HepG2 (cell line): Measurements from ENCODE around the gene C14orf119. TPM values are rescaled to one million over a fixed set of nuclear protein-coding genes. Genes with fewer than 3 reads are reported as not detected.

Source experiments
- CCDC6 ChIP-seq: sonication (generic); formaldehyde crosslinking; IDR thresholded peaks from 2 replicates; pipeline ENCODE4 v1.8.1; 2022; ENCODE audit warnings: mild to moderate bottlenecking, missing genetic modification reagents, moderate library complexity
- E2F2 ChIP-seq: sonication (generic); formaldehyde crosslinking; IDR thresholded peaks from 2 replicates; pipeline ENCODE4 v1.4.0; 2020; ENCODE audit warnings: missing genetic modification reagents, borderline replicate concordance
- EZH2 ChIP-seq: conservative IDR thresholded peaks from 2 replicates; pipeline ENCODE4 v1.6.1; 2012; ENCODE audit warnings: mild to moderate bottlenecking, low read depth, low read length, moderate library complexity
- FOXP1 ChIP-seq, 2 experiments: fragments of 450-650 bp in 1 of 2; IDR thresholded peaks; 2 replicates each; pipeline ENCODE4 v1.6.1; 2017 to 2018; ENCODE audit warnings: antibody characterized with exemption in 1 of 2
- HOXA9 ChIP-seq: sonication (generic); formaldehyde crosslinking; IDR thresholded peaks from 2 replicates; pipeline ENCODE4 v1.8.1; 2022; ENCODE audit warnings: missing genetic modification reagents, mild to moderate bottlenecking, moderate library complexity, borderline replicate concordance
- ISL2 ChIP-seq: sonication (generic); formaldehyde crosslinking; IDR thresholded peaks from 2 replicates; pipeline ENCODE4 v1.5.0; 2020; ENCODE audit warnings: missing genetic modification reagents
- NFAT5 ChIP-seq: sonication (generic); formaldehyde crosslinking; IDR thresholded peaks from 2 replicates; pipeline ENCODE4 v1.4.0; 2020; ENCODE audit warnings: missing genetic modification reagents
- PATZ1 ChIP-seq: sonication (generic); formaldehyde crosslinking; IDR thresholded peaks from 2 replicates; pipeline ENCODE4 v1.4.0; 2020; ENCODE audit warnings: missing genetic modification reagents
- RAD21 ChIP-seq: fragments of 450-650 bp; formaldehyde crosslinking; IDR thresholded peaks from 2 replicates; pipeline ENCODE4 v1.5.0; 2020; ENCODE audit warnings: mild to moderate bottlenecking
- SP1 ChIP-seq, 2 experiments: fragments of 450-650 bp in 1 of 2; sonication (generic) in 1 of 2; formaldehyde crosslinking in 1 of 2; IDR thresholded peaks; 2 replicates each; pipeline versions ENCODE4 v1.4.0 to v1.6.1; 2016 to 2020; ENCODE audit warnings: missing genetic modification reagents in 1 of 2
- SP4 ChIP-seq: sonication (generic); formaldehyde crosslinking; IDR thresholded peaks from 2 replicates; pipeline ENCODE4 v1.8.1; 2023; ENCODE audit warnings: mild to moderate bottlenecking, missing genetic modification reagents
- TFE3 ChIP-seq: IDR thresholded peaks from 2 replicates; pipeline ENCODE4 v1.6.1; 2016
- ZBTB34 ChIP-seq: sonication (generic); formaldehyde crosslinking; IDR thresholded peaks from 2 replicates; pipeline ENCODE4 v1.8.0; 2022; ENCODE audit warnings: mild to moderate bottlenecking, missing genetic modification reagents
- ZNF556 ChIP-seq: sonication (generic); formaldehyde crosslinking; IDR thresholded peaks from 2 replicates; pipeline ENCODE4 v1.4.0; 2020; ENCODE audit warnings: mild to moderate bottlenecking, missing genetic modification reagents, borderline replicate concordance
- ZNF703 ChIP-seq: sonication (generic); formaldehyde crosslinking; IDR thresholded peaks from 2 replicates; pipeline ENCODE4 v1.5.1; 2020; ENCODE audit warnings: missing genetic modification reagents, mild to moderate bottlenecking, moderate library complexity, borderline replicate concordance
- ZNF776 ChIP-seq: sonication (generic); formaldehyde crosslinking; IDR thresholded peaks from 2 replicates; pipeline ENCODE4 v1.4.0; 2020; ENCODE audit warnings: mild to moderate bottlenecking, missing genetic modification reagents
- polyA plus RNA-seq, 8 experiments: library from polyadenylated mRNA; depleted of rRNA in 3 of 8; stranded (reverse) in 7 of 8; unstranded in 1 of 8; fragments of >200 nt; fragmentation: Illumina TruSeq in 4 of 8; extraction: Trizol in 4 of 8; gene quantifications; 2 replicates each; pipeline versions ENCODE4 v1.2.1 to v1.2.3, GENCODE V29; 2011 to 2016; ENCODE audit warnings: low read depth in 4 of 8, missing spikeins in 1 of 8, mixed read lengths in 1 of 8; ENCODE audit not compliant: insufficient read depth in 1 of 8
- total RNA-seq, 5 experiments: library from RNA; depleted of rRNA; stranded (reverse); fragments of >200 nt; fragmentation: Illumina TruSeq; extraction: Trizol; gene quantifications; 2 replicates each; pipeline ENCODE4 v1.2.3, GENCODE V29; 2016; ENCODE audit warnings: low read depth in 1 of 5

The C14orf119 gene
- total and polyA plus RNA-seq, 2 of the 13 experiments (the other 11 are each of a cell fraction or from before 2014, with no cell fraction given) = 117 to 206 TPM

GRCh38 chr14:23056956-23057756, 38.1 kb upstream of the C14orf119 start, which contains the start of gene CDH24 (continued):
- TF ChIP-seq ZNF556 (peak; percentile 73), FOXP1 (IDR thresholded peaks at IDR 0.05) (peak; percentile 63; the same call in 1 of the 2 replicates), FOXP1 (CRISPR knock-in tag; IDR thresholded peaks at IDR 0.05) (no peak), RAD21 (CRISPR knock-in tag) (no peak), CCDC6 (CRISPR knock-in tag) (peak; percentile 16; the same call in 1 of the 2 replicates), ZNF703 (CRISPR knock-in tag) (peak; percentile 43; the same call in 1 of the 2 replicates), PATZ1 (CRISPR knock-in tag) (peak; percentile 2; the same call in 1 of the 2 replicates), E2F2 (CRISPR knock-in tag) (0 out of 2 replicates have a peak, but pooled peaks have one; percentile 43), SP1 (IDR thresholded peaks at IDR 0.05) (peak; percentile 65; the same call in 1 of the 2 replicates), SP1 (CRISPR knock-in tag; IDR thresholded peaks at IDR 0.05) (0 out of 2 replicates have a peak, but pooled peaks have one; percentile 7), NFAT5 (CRISPR knock-in tag) (peak; percentile 42; the same call in 1 of the 2 replicates), ZNF776 (CRISPR knock-in tag) (0 out of 2 replicates have a peak, but pooled peaks have one; percentile 12), ISL2 (CRISPR knock-in tag) (no peak), TFE3 (CRISPR knock-in tag) (no peak), HOXA9 (CRISPR knock-in tag) (peak; percentile 11; the same call in 1 of the 2 replicates), ZBTB34 (CRISPR knock-in tag) (no peak), SP4 (CRISPR knock-in tag) (peak; percentile 8; the same call in 1 of the 2 replicates), EZH2 (peak; percentile 77)
